Esophagus muscularis mucosa (tissue), 3 donors: ENCODE measurements around the gene LZTS2.

Source experiments
- CTCF ChIP-seq, 3 experiments: fragments of 200-600 bp in 2 of 3; fragments of 450-650 bp in 1 of 3; sonication (generic) in 2 of 3; IDR thresholded peaks; one replicate each; pipeline ENCODE4 v1.5.1; 2017 to 2019; ENCODE audit warnings: antibody characterized with exemption in 3 of 3, mild to moderate bottlenecking in 2 of 3, moderate library complexity in 1 of 3
- POLR2AphosphoS5 ChIP-seq, 2 donors: sonication (generic); formaldehyde crosslinking; IDR thresholded peaks; one replicate each; pipeline ENCODE4 v1.6.1; 2017; ENCODE audit warnings: antibody characterized with exemption in 2 of 2

GRCh38 chr10:101022967-101023705, 23.5 kb downstream of the LZTS2 start:
- no peak for TF ChIP-seq CTCF (IDR thresholded peaks at IDR 0.05)
- TF ChIP-seq POLR2AphosphoS5 (IDR thresholded peaks at IDR 0.05), result no peak
